DOHH2 (cell line): Measurements from ENCODE around the gene CLIC4.

Experiments
- CTCF ChIP-seq: fragments of 200-600 bp; sonication (generic); IDR thresholded peaks from one replicate; pipeline ENCODE4 v1.5.1; 2014; ENCODE audit warnings: antibody characterized with exemption, mild to moderate bottlenecking, low read depth, low read length; ENCODE audit not compliant: poor library complexity, severe bottlenecking
- EZH2phosphoT487 ChIP-seq: fragments of 200-600 bp; sonication (generic); IDR thresholded peaks from 2 replicates; pipeline ENCODE4 v1.6.1; 2017; ENCODE audit warnings: borderline replicate concordance, mild to moderate bottlenecking, antibody characterized with exemption, low read length, moderate library complexity, mixed read lengths

GRCh38 chr1:24743404-24744211 lies 1.6 kb upstream of the CLIC4 start:
- TF ChIP-seq CTCF (no peak), EZH2phosphoT487 (no peak)
